HFFc6 (cell line): Measurements from ENCODE around the gene SUMO3. TPM values are rescaled to one million over a fixed set of nuclear protein-coding genes. Genes with fewer than 3 reads are reported as not detected.
A peak's percentile ranks its signal among the peaks of the same experiment; 100 is the strongest.

Source experiments
- DNase-seq: peaks from one replicate; pipeline ENCODE4 v3.0.0-alpha.2; 2018
- H3K27ac Mint-ChIP-seq: 2 replicates; pipeline ENCODE4 v1.8.0; 2020; ENCODE audit warnings: mild to moderate bottlenecking, mixed read lengths
- H3K27me3 Mint-ChIP-seq: 2 replicates; pipeline ENCODE4 v1.8.0; 2021; ENCODE audit warnings: mild to moderate bottlenecking, moderate library complexity, mixed read lengths; ENCODE audit not compliant: insufficient read depth
- H3K36me3 Mint-ChIP-seq: 2 replicates; pipeline ENCODE4 v1.8.0; 2021; ENCODE audit warnings: low read depth, mixed read lengths
- H3K4me1 Mint-ChIP-seq: 2 replicates; pipeline ENCODE4 v1.8.0; 2020; ENCODE audit warnings: low read depth, mixed read lengths
- H3K4me3 Mint-ChIP-seq: 2 replicates; pipeline ENCODE4 v1.8.0; 2020; ENCODE audit warnings: mild to moderate bottlenecking, moderate library complexity, mixed read lengths
- H3K9me3 Mint-ChIP-seq: 2 replicates; pipeline ENCODE4 v1.8.0; 2020; ENCODE audit warnings: mild to moderate bottlenecking, mixed read lengths
- total RNA-seq, 6 experiments: library from RNA; stranded (reverse); fragmentation: NEBNext Ultra II Directional; extraction: Animal tissue kit (Norgen Biotek cat#: 25700); gene quantifications; 2 replicates in 1 of 6; 3 replicates in 5 of 6; pipeline ENCODE4 v1.2.3, GENCODE V29; 2021
- TF ChIP-seq, protein P1 (sequence below): fragments of 200-600 bp; sonication (generic); IDR thresholded peaks from 2 replicates; pipeline ENCODE4 v1.5.0; 2021; ENCODE audit warnings: antibody characterized with exemption, mild to moderate bottlenecking

SUMO3 gene
- total RNA-seq, 6 experiments from 2014 or later, result 116 to 160 (median 147) TPM

DNA sequence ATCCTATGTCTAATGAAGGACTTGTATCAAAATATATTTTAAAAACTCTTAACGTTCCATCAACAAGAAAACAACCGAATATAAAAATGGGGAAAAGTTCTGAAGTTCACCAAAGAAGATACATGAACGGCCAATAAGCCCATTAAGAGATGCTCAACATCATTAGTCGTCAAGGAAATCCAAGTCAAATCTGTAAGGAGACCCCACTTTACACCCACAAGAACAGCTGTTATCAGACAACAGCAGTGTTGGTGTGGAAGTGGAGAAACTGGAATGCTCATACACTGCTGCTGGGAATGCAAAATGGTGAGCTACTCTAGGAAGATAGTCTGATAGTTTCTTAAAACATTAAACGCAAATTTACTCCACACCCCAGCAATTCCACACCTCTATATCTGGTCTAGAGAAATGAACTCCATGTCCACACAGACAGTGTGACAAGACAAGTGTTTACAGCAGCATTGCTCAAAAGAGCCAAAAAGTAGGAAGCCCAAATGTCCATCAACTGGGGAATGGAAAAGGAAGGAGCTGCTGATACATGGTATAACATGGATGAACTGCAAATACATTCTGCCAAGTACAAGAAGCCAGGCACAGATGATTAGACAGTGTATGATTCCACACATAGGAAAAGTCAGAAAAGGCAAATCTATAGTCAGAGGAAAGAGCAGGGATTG lies 34.7 kb downstream of the SUMO3 start:
- H3K27ac Mint-ChIP-seq, result no peak overlapping the region
- no peak overlapping the region for H3K4me3 Mint-ChIP-seq
- no peaks in the 10 kb centered on the region; the same call in 1 of the 2 replicates for H3K27me3 Mint-ChIP-seq
- H3K9me3 Mint-ChIP-seq, result no peaks in the 10 kb centered on the region
- DNase-seq, result no peak
- peaks cover 18% of the 10 kb centered on the region for H3K36me3 Mint-ChIP-seq
- TF ChIP-seq, protein P1, sequence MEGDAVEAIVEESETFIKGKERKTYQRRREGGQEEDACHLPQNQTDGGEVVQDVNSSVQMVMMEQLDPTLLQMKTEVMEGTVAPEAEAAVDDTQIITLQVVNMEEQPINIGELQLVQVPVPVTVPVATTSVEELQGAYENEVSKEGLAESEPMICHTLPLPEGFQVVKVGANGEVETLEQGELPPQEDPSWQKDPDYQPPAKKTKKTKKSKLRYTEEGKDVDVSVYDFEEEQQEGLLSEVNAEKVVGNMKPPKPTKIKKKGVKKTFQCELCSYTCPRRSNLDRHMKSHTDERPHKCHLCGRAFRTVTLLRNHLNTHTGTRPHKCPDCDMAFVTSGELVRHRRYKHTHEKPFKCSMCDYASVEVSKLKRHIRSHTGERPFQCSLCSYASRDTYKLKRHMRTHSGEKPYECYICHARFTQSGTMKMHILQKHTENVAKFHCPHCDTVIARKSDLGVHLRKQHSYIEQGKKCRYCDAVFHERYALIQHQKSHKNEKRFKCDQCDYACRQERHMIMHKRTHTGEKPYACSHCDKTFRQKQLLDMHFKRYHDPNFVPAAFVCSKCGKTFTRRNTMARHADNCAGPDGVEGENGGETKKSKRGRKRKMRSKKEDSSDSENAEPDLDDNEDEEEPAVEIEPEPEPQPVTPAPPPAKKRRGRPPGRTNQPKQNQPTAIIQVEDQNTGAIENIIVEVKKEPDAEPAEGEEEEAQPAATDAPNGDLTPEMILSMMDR, result no peak
- peaks cover 24% of the 10 kb centered on the region for H3K4me1 Mint-ChIP-seq

DNA sequence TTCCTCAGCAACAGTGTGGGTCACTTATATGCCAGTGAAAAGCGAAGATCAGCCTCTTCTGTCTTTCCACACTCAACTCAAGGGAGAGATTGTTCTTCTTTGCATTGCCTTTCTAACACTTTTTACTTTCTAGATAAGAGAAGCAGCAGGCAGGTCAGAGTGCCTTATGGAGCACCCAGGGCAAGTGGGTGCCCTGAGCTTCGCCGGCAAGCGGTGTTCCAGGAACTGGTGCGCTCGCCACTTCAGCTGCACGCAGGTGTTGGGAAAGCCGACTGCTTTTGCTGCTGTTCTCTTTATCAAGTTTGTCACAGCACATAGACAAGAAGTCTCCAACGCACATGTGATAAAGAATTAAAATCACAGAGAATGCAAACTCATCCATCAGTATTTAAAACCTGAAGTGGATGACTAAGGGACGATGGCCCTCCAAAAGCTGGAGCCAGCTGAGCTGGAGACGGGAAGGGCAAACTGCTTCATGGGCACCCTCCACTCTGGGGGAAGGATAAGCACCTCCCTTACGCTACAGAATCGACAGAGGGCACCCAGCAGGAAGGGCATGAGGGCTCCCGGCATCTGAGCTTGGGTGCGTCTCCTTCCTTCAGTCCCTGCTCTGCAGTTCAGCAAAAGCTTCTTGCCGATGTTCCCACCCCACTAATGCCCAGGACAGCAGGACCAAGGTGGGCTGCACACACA lies 36.9 kb downstream of the SUMO3 start:
- H3K27me3 Mint-ChIP-seq, result no peaks in the 10 kb centered on the region

GRCh38 chr21:44780137-44780502 lies 37.7 kb downstream of the SUMO3 start:
- Mint-ChIP-seq H3K9me3 (no peaks in the 10 kb centered on the region), H3K36me3 (peaks cover 23% of the 10 kb centered on the region), H3K4me1 (peaks cover 11% of the 10 kb centered on the region), H3K27ac (no peak overlapping the region), H3K4me3 (no peak overlapping the region), H3K27me3 (no peaks in the 10 kb centered on the region)
- no peak for DNase-seq
- TF ChIP-seq, protein P1, result no peak

More for the DNA sequence above, 36.9 kb downstream of the SUMO3 start:
- Mint-ChIP-seq H3K36me3 (peaks cover 27% of the 10 kb centered on the region), H3K27ac (no peak overlapping the region), H3K4me3 (no peak overlapping the region), H3K9me3 (no peaks in the 10 kb centered on the region), H3K4me1 (peaks cover 18% of the 10 kb centered on the region)
- TF ChIP-seq, protein P1, result no peak
- no peak for DNase-seq

DNA sequence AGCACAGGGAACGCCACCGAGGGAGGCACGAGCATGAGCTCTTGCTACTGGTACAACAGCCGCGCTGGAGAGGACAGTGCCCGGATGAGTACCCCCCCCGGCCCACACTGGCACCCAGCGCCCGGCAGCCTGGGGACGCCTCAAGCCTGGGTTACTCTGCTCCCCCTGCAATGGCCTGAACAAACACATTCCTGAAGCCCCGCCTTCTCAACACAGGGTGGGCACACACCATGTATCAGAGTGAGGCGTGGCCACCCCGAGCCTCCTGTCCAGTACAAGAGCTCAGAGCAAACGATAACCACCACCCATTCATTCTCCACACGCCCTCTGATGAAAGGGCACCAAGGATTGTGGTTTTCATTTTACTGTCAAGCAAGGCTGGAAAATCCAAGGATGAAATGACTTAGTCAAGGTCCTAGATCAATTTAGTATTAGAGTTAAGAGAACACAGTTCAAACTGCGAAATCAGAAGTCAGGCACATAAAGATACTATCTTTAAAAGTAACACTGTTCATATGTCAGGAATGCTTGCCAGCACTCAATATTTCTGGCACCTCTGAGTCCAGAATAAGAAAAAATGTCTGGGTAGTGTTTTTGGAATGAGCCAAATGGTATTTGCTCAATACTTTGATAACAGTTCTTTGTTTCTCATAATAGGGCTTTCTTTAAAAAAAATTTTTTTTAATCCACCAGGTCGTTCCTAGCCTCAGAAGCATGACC lies 38.3 kb downstream of the SUMO3 start:
- Mint-ChIP-seq H3K4me1 (peaks cover 10% of the 10 kb centered on the region), H3K36me3 (peaks cover 21% of the 10 kb centered on the region), H3K9me3 (no peaks in the 10 kb centered on the region), H3K4me3 (no peak overlapping the region), H3K27me3 (no peaks in the 10 kb centered on the region), H3K27ac (no peak overlapping the region)
- peak; percentile 12 for DNase-seq
- TF ChIP-seq, protein P1, result no peak

- Mint-ChIP-seq H3K4me3 (no peak overlapping the region), H3K4me1 (peaks cover 10% of the 10 kb centered on the region), H3K27me3 (no peaks in the 10 kb centered on the region), H3K36me3 (peaks cover 21% of the 10 kb centered on the region), H3K27ac (no peak overlapping the region), H3K9me3 (no peaks in the 10 kb centered on the region)
- TF ChIP-seq, protein P1, result no peak
- DNase-seq, result no peak
These were observed 38.9 kb downstream of the SUMO3 start for GRCh38 chr21:44778983-44779382.
